ENCODE measurements around the gene FOXA2. TPM values are rescaled to one million over a fixed set of nuclear protein-coding genes. Genes with fewer than 3 reads are reported as not detected.

FOXA2 gene
- total and polyA plus RNA-seq, 2 donors from 2014 or later: 0.13 TPM; not detected in 1

GRCh38 chr20:22532598-22532997 is 51.8 kb downstream of the FOXA2 start:
- Histone ChIP-seq H3K9ac (ENCODE audit: low read length in 3 of 3) (no peak overlapping the region), H3K4me1 (ENCODE audit: control insufficient read depth in 2 of 3, insufficient read depth in 2 of 3, low read depth in 1 of 3, low read length in 3 of 3) (no peaks in the 10 kb centered on the region), H3K27me3 (ENCODE audit: control insufficient read depth, insufficient read depth, low read length) (no peaks in the 10 kb centered on the region), H3K27ac (ENCODE audit: low read depth in 2 of 2, low read length in 2 of 2) (no peak overlapping the region), H3K9me3 (ENCODE audit: control insufficient read depth in 2 of 3, insufficient read depth in 1 of 3, low read length in 3 of 3) (no peaks in the 10 kb centered on the region), H3K4me3 (ENCODE audit: low read length in 3 of 3) (no peak overlapping the region), H3K36me3 (ENCODE audit: control insufficient read depth in 2 of 3, insufficient read depth in 3 of 3, low read length in 3 of 3) (no peaks in the 10 kb centered on the region)
- TF ChIP-seq CTCF (IDR thresholded peaks at IDR 0.05; ENCODE audit: borderline replicate concordance, extremely low read depth, insufficient read depth): no peak
- intact Hi-C loops (cut with DNase I): no loop called here
- FAIRE-seq (no peak), DNase-seq (no peak)

- no peak for TF ChIP-seq CTCF (IDR thresholded peaks at IDR 0.05; ENCODE audit: borderline replicate concordance, extremely low read depth, insufficient read depth)
- Histone ChIP-seq H3K9me3 (ENCODE audit: control insufficient read depth in 2 of 3, insufficient read depth in 1 of 3, low read length in 3 of 3) (no peaks in the 10 kb centered on the region), H3K4me3 (ENCODE audit: low read length in 3 of 3) (no peak overlapping the region), H3K27me3 (ENCODE audit: control insufficient read depth, insufficient read depth, low read length) (no peaks in the 10 kb centered on the region), H3K4me1 (ENCODE audit: control insufficient read depth in 2 of 3, insufficient read depth in 2 of 3, low read depth in 1 of 3, low read length in 3 of 3) (no peaks in the 10 kb centered on the region), H3K36me3 (ENCODE audit: control insufficient read depth in 2 of 3, insufficient read depth in 3 of 3, low read length in 3 of 3) (no peaks in the 10 kb centered on the region), H3K27ac (ENCODE audit: low read depth in 2 of 2, low read length in 2 of 2) (no peak overlapping the region), H3K9ac (ENCODE audit: low read length in 3 of 3) (no peak overlapping the region)
- DNase-seq: no peak
- intact Hi-C loops (cut with DNase I): no loop called here
- FAIRE-seq: no peak
These were observed 52.6 kb downstream of the FOXA2 start for GRCh38 chr20:22531756-22532155.

- H3K4me1 ChIP-seq (ENCODE audit: control insufficient read depth in 2 of 3, insufficient read depth in 2 of 3, low read depth in 1 of 3, low read length in 3 of 3): no peaks in the 10 kb centered on the region
- FAIRE-seq (no peak), DNase-seq (no peak)
- no peak overlapping the region for H3K27ac ChIP-seq (ENCODE audit: low read depth in 2 of 2, low read length in 2 of 2)
- H3K36me3 ChIP-seq (ENCODE audit: control insufficient read depth in 2 of 3, insufficient read depth in 3 of 3, low read length in 3 of 3): no peaks in the 10 kb centered on the region
- TF ChIP-seq CTCF (IDR thresholded peaks at IDR 0.05; ENCODE audit: borderline replicate concordance, extremely low read depth, insufficient read depth): no peak
- H3K9ac ChIP-seq (ENCODE audit: low read length in 3 of 3): no peak overlapping the region
- H3K27me3 ChIP-seq (ENCODE audit: control insufficient read depth, insufficient read depth, low read length): no peaks in the 10 kb centered on the region
- intact Hi-C loops (cut with DNase I): no loop called here
- no peaks in the 10 kb centered on the region for H3K9me3 ChIP-seq (ENCODE audit: control insufficient read depth in 2 of 3, insufficient read depth in 1 of 3, low read length in 3 of 3)
- no peak overlapping the region for H3K4me3 ChIP-seq (ENCODE audit: low read length in 3 of 3)
These were observed 53.2 kb downstream of the FOXA2 start for GRCh38 chr20:22531056-22531615.

All from kidney (tissue), 14 donors.